ENCODE measurements around the gene MYH8.

Gene MYH8

GRCh38 chr17:10421211-10421610 is 539 bp downstream of the MYH8 start:
- no peaks in the 10 kb centered on the region for H3K36me3 ChIP-seq (ENCODE audit: control insufficient read depth in 1 of 2, insufficient read depth in 2 of 2, low read length in 2 of 2)

GRCh38 chr17:10420811-10421210 is 939 bp downstream of the MYH8 start:
- no peaks in the 10 kb centered on the region for H3K36me3 ChIP-seq (ENCODE audit: control insufficient read depth in 1 of 2, insufficient read depth in 2 of 2, low read length in 2 of 2)
- H3K4me3 ChIP-seq (ENCODE audit: low read depth in 1 of 2, low read length in 2 of 2), result no peak overlapping the region
- no peaks in the 10 kb centered on the region for H3K4me1 ChIP-seq (ENCODE audit: control insufficient read depth in 1 of 2, insufficient read depth in 2 of 2, low read length in 2 of 2)

More at GRCh38 chr17:10421211-10421610, 539 bp downstream of the MYH8 start:
- Histone ChIP-seq H3K4me1 (ENCODE audit: control insufficient read depth in 1 of 2, insufficient read depth in 2 of 2, low read length in 2 of 2) (no peaks in the 10 kb centered on the region), H3K27ac (ENCODE audit: low read length) (no peak overlapping the region), H3K27me3 (ENCODE audit: low read depth, low read length) (no peaks in the 10 kb centered on the region), H3K4me3 (ENCODE audit: low read depth in 1 of 2, low read length in 2 of 2) (no peak overlapping the region), H3K9me3 (ENCODE audit: control insufficient read depth in 1 of 2, low read length in 2 of 2) (no peaks in the 10 kb centered on the region)

GRCh38 chr17:10417431-10417830 is 4.3 kb downstream of the MYH8 start:
- no peak overlapping the region for H3K27ac ChIP-seq (ENCODE audit: low read length)
- H3K9me3 ChIP-seq (ENCODE audit: control insufficient read depth in 1 of 2, low read length in 2 of 2), result no peaks in the 10 kb centered on the region
- no peaks in the 10 kb centered on the region for H3K4me1 ChIP-seq (ENCODE audit: control insufficient read depth in 1 of 2, insufficient read depth in 2 of 2, low read length in 2 of 2)
- H3K4me3 ChIP-seq (ENCODE audit: low read depth in 1 of 2, low read length in 2 of 2), result no peak overlapping the region
- no peaks in the 10 kb centered on the region for H3K36me3 ChIP-seq (ENCODE audit: control insufficient read depth in 1 of 2, insufficient read depth in 2 of 2, low read length in 2 of 2)
- H3K27me3 ChIP-seq (ENCODE audit: low read depth, low read length), result no peaks in the 10 kb centered on the region

More at GRCh38 chr17:10420811-10421210, 939 bp downstream of the MYH8 start:
- H3K9me3 ChIP-seq (ENCODE audit: control insufficient read depth in 1 of 2, low read length in 2 of 2), result no peaks in the 10 kb centered on the region
- no peaks in the 10 kb centered on the region for H3K27me3 ChIP-seq (ENCODE audit: low read depth, low read length)
- H3K27ac ChIP-seq (ENCODE audit: low read length), result no peak overlapping the region

GRCh38 chr17:10415161-10415560 is 6.6 kb downstream of the MYH8 start:
- H3K27ac ChIP-seq (ENCODE audit: low read length), result no peak overlapping the region
- no peaks in the 10 kb centered on the region for H3K4me1 ChIP-seq (ENCODE audit: control insufficient read depth in 1 of 2, insufficient read depth in 2 of 2, low read length in 2 of 2)
- H3K9me3 ChIP-seq (ENCODE audit: control insufficient read depth in 1 of 2, low read length in 2 of 2), result no peaks in the 10 kb centered on the region
- no peaks in the 10 kb centered on the region for H3K27me3 ChIP-seq (ENCODE audit: low read depth, low read length)
- no peak overlapping the region for H3K4me3 ChIP-seq (ENCODE audit: low read depth in 1 of 2, low read length in 2 of 2)
- no peaks in the 10 kb centered on the region for H3K36me3 ChIP-seq (ENCODE audit: control insufficient read depth in 1 of 2, insufficient read depth in 2 of 2, low read length in 2 of 2)

- H3K9me3 ChIP-seq (ENCODE audit: control insufficient read depth in 1 of 2, low read length in 2 of 2), result no peaks in the 10 kb centered on the region
- no peak overlapping the region for H3K27ac ChIP-seq (ENCODE audit: low read length)
- H3K4me1 ChIP-seq (ENCODE audit: control insufficient read depth in 1 of 2, insufficient read depth in 2 of 2, low read length in 2 of 2), result no peaks in the 10 kb centered on the region
- H3K4me3 ChIP-seq (ENCODE audit: low read depth in 1 of 2, low read length in 2 of 2), result no peak overlapping the region
- no peaks in the 10 kb centered on the region for H3K36me3 ChIP-seq (ENCODE audit: control insufficient read depth in 1 of 2, insufficient read depth in 2 of 2, low read length in 2 of 2)
- H3K27me3 ChIP-seq (ENCODE audit: low read depth, low read length), result no peaks in the 10 kb centered on the region
These were observed 18.2 kb downstream of the MYH8 start for GRCh38 chr17:10403589-10403988.

GRCh38 chr17:10398352-10398751 is 23.4 kb downstream of the MYH8 start:
- Histone ChIP-seq H3K36me3 (ENCODE audit: control insufficient read depth in 1 of 2, insufficient read depth in 2 of 2, low read length in 2 of 2) (no peaks in the 10 kb centered on the region), H3K4me1 (ENCODE audit: control insufficient read depth in 1 of 2, insufficient read depth in 2 of 2, low read length in 2 of 2) (no peaks in the 10 kb centered on the region), H3K27me3 (ENCODE audit: low read depth, low read length) (no peaks in the 10 kb centered on the region), H3K27ac (ENCODE audit: low read length) (no peak overlapping the region), H3K4me3 (ENCODE audit: low read depth in 1 of 2, low read length in 2 of 2) (no peak overlapping the region), H3K9me3 (ENCODE audit: control insufficient read depth in 1 of 2, low read length in 2 of 2) (no peaks in the 10 kb centered on the region)

GRCh38 chr17:10396524-10397163 is 25.1 kb downstream of the MYH8 start:
- Histone ChIP-seq H3K27ac (ENCODE audit: low read length) (no peak overlapping the region), H3K36me3 (ENCODE audit: control insufficient read depth in 1 of 2, insufficient read depth in 2 of 2, low read length in 2 of 2) (no peaks in the 10 kb centered on the region), H3K9me3 (ENCODE audit: control insufficient read depth in 1 of 2, low read length in 2 of 2) (no peaks in the 10 kb centered on the region), H3K27me3 (ENCODE audit: low read depth, low read length) (no peaks in the 10 kb centered on the region), H3K4me3 (ENCODE audit: low read depth in 1 of 2, low read length in 2 of 2) (no peak overlapping the region), H3K4me1 (ENCODE audit: control insufficient read depth in 1 of 2, insufficient read depth in 2 of 2, low read length in 2 of 2) (no peaks in the 10 kb centered on the region)

GRCh38 chr17:10394201-10394887 is 27.4 kb downstream of the MYH8 start:
- H3K4me3 ChIP-seq (ENCODE audit: low read depth in 1 of 2, low read length in 2 of 2), result no peak overlapping the region

GRCh38 chr17:10392880-10393279 is 28.9 kb downstream of the MYH8 start:
- Histone ChIP-seq H3K27me3 (ENCODE audit: low read depth, low read length) (no peaks in the 10 kb centered on the region), H3K9me3 (ENCODE audit: control insufficient read depth in 1 of 2, low read length in 2 of 2) (no peaks in the 10 kb centered on the region), H3K4me1 (ENCODE audit: control insufficient read depth in 1 of 2, insufficient read depth in 2 of 2, low read length in 2 of 2) (no peaks in the 10 kb centered on the region), H3K4me3 (ENCODE audit: low read depth in 1 of 2, low read length in 2 of 2) (no peak overlapping the region), H3K36me3 (ENCODE audit: control insufficient read depth in 1 of 2, insufficient read depth in 2 of 2, low read length in 2 of 2) (no peaks in the 10 kb centered on the region), H3K27ac (ENCODE audit: low read length) (no peak overlapping the region)

More at GRCh38 chr17:10394201-10394887, 27.4 kb downstream of the MYH8 start:
- Histone ChIP-seq H3K27ac (ENCODE audit: low read length) (no peak overlapping the region), H3K9me3 (ENCODE audit: control insufficient read depth in 1 of 2, low read length in 2 of 2) (no peaks in the 10 kb centered on the region), H3K27me3 (ENCODE audit: low read depth, low read length) (no peaks in the 10 kb centered on the region), H3K4me1 (ENCODE audit: control insufficient read depth in 1 of 2, insufficient read depth in 2 of 2, low read length in 2 of 2) (no peaks in the 10 kb centered on the region), H3K36me3 (ENCODE audit: control insufficient read depth in 1 of 2, insufficient read depth in 2 of 2, low read length in 2 of 2) (no peaks in the 10 kb centered on the region)

- Histone ChIP-seq H3K27me3 (ENCODE audit: low read depth, low read length) (no peaks in the 10 kb centered on the region), H3K9me3 (ENCODE audit: control insufficient read depth in 1 of 2, low read length in 2 of 2) (no peaks in the 10 kb centered on the region), H3K4me3 (ENCODE audit: low read depth in 1 of 2, low read length in 2 of 2) (no peak overlapping the region), H3K27ac (ENCODE audit: low read length) (no peak overlapping the region), H3K36me3 (ENCODE audit: control insufficient read depth in 1 of 2, insufficient read depth in 2 of 2, low read length in 2 of 2) (no peaks in the 10 kb centered on the region), H3K4me1 (ENCODE audit: control insufficient read depth in 1 of 2, insufficient read depth in 2 of 2, low read length in 2 of 2) (no peaks in the 10 kb centered on the region)
These were observed 35.9 kb downstream of the MYH8 start for GRCh38 chr17:10385871-10386270.

GRCh38 chr17:10384175-10384574 is 37.6 kb downstream of the MYH8 start:
- Histone ChIP-seq H3K9me3 (ENCODE audit: control insufficient read depth in 1 of 2, low read length in 2 of 2) (no peaks in the 10 kb centered on the region), H3K4me3 (ENCODE audit: low read depth in 1 of 2, low read length in 2 of 2) (no peak overlapping the region), H3K27ac (ENCODE audit: low read length) (no peak overlapping the region), H3K36me3 (ENCODE audit: control insufficient read depth in 1 of 2, insufficient read depth in 2 of 2, low read length in 2 of 2) (no peaks in the 10 kb centered on the region), H3K4me1 (ENCODE audit: control insufficient read depth in 1 of 2, insufficient read depth in 2 of 2, low read length in 2 of 2) (no peaks in the 10 kb centered on the region), H3K27me3 (ENCODE audit: low read depth, low read length) (no peaks in the 10 kb centered on the region)

Measured in muscle layer of duodenum (tissue), 2 donors.